Psoas muscle (tissue), 8 donors: Measurements from ENCODE around the gene ALDH3A2. TPM values are rescaled to one million over a fixed set of nuclear protein-coding genes. Genes with fewer than 3 reads are reported as not detected.

ENCODE experiments used
- ATAC-seq, 4 donors: fragments of 200-7000 bp; cut with Tn5 transposase; one replicate each; pipeline ENCODE4 v1.9.1; 2020; ENCODE audit warnings: moderate library complexity in 3 of 4, mild to moderate bottlenecking in 2 of 4
- DNase-seq, 2 donors: peaks; one replicate each; pipeline ENCODE4 v3.0.0-alpha.2; 2020
- H3K27ac ChIP-seq: fragments of 200-600 bp; one replicate; pipeline ENCODE4 v1.8.0; 2022
- H3K27me3 ChIP-seq, 3 donors: fragments of 200-600 bp in 1 of 3; one replicate each; pipeline versions ENCODE4 v1.6.1 to v1.8.0; 2013 to 2022; ENCODE audit warnings: low read length in 2 of 3, mild to moderate bottlenecking in 2 of 3, moderate library complexity in 1 of 3; ENCODE audit not compliant: insufficient read depth in 3 of 3
- H3K36me3 ChIP-seq, 2 donors: fragments of 200-600 bp in 1 of 2; one replicate each; pipeline versions ENCODE4 v1.6.1 to v1.8.0; 2013 to 2022; ENCODE audit warnings: low read depth in 1 of 2, mild to moderate bottlenecking in 1 of 2, moderate library complexity in 1 of 2; ENCODE audit not compliant: insufficient read depth in 1 of 2
- H3K4me1 ChIP-seq: fragments of 200-600 bp; one replicate; pipeline ENCODE4 v1.8.0; 2022
- H3K4me3 ChIP-seq: fragments of 200-600 bp; one replicate; pipeline ENCODE4 v1.8.0; 2022; ENCODE audit warnings: mild to moderate bottlenecking
- H3K9me3 ChIP-seq: fragments of 200-600 bp; one replicate; pipeline ENCODE4 v1.8.0; 2022
- CTCF ChIP-seq: fragments of 200-600 bp; IDR thresholded peaks from one replicate; pipeline ENCODE4 v1.8.0; 2022; ENCODE audit warnings: antibody characterized with exemption
- WGBS, 3 donors: extraction: QIAGEN DNeasy Blood & Tissue Kit; methylation state at CpG; one replicate each; pipeline versions ENCODE4 v1.1.6 to v1.1.7; 2013; 5-methylcytosine and 5-hydroxymethylcytosine counted together
- intact Hi-C, 2 donors: fragments of 100-400 bp; cut with DNase I; formaldehyde crosslinking; loops; one replicate each; pipeline versions ENCODE4 v1.11.0 to v1.14.2; 2022
- polyA plus RNA-seq, 3 donors: library from polyadenylated mRNA; stranded (reverse); fragments of 200-250 nt; gene quantifications; one replicate each; pipeline ENCODE4 v1.2.3, GENCODE V29; 2013
- total RNA-seq, 4 donors: library from RNA; stranded (reverse); fragmentation: NEBNext Ultra II Directional in 2 of 4; extraction: Animal tissue kit (Norgen Biotek cat#: 25700) in 2 of 4; gene quantifications; one replicate each; pipeline versions ENCODE4 v1.2.1 to v1.2.4, GENCODE V29; 2021 to 2023
- donor health status: healthy with polysubstance abuse.
- donor health status: DM: no; HTN: no; CAD: no; lungs with moderate emphysema.
- donor health status: Bipolar disorder and iron deficiency.
- donor health status: healthy.
- donor health status: DM: yes; HTN: yes; CAD: no.
- donor health status: DM: no; HTN: no; CAD: no.
- donor health status: DM: no; HTN: no; CAD: no.
- donor health status: DM: yes; HTN: yes; CAD: no.

Gene ALDH3A2
- total and polyA plus RNA-seq, 7 donors, result 32.9 to 229 (median 78.1) TPM

- Histone ChIP-seq H3K27ac (peak overlapping the region; percentile 75), H3K4me3 (no peak overlapping the region), H3K36me3 (peaks cover 0 to 84% of the 10 kb centered on the region in 2 donors), H3K4me1 (peaks cover 24% of the 10 kb centered on the region), H3K27me3 (no peaks in the 10 kb centered on the region), H3K9me3 (no peaks in the 10 kb centered on the region)
- DNase-seq (no peak), ATAC-seq (peak in 3 of 4 donors; percentile 25 to 56 (median 45))
- WGBS, 3 donors, result 48 to 55% (median 50%) methylated on average over 4 of the region's 4 CpGs
- intact Hi-C loops, result no loop called here
- TF ChIP-seq CTCF, result no peak
These were observed 22.9 kb downstream of the ALDH3A2 start for GRCh38 chr17:19671433-19671832.

- Histone ChIP-seq H3K36me3 (peaks cover 0 to 84% of the 10 kb centered on the region in 2 donors), H3K27ac (peak overlapping the region; percentile 75), H3K4me3 (no peak overlapping the region), H3K27me3 (no peaks in the 10 kb centered on the region), H3K9me3 (no peaks in the 10 kb centered on the region), H3K4me1 (peaks cover 24% of the 10 kb centered on the region)
- peak; percentile 90 to 97 (median 94) for ATAC-seq
- peak; percentile 55 to 76 for DNase-seq
- TF ChIP-seq CTCF, result peak; percentile 12
- intact Hi-C loops, result no loop called here
- 53 to 58% (median 53%) methylated on average over 5 of the region's 5 CpGs for WGBS, 3 donors
These were observed 23.6 kb downstream of the ALDH3A2 start for GRCh38 chr17:19672009-19672750.

- WGBS, 3 donors, result 90 to 97% (median 94%) methylated on average over 3 of the region's 3 CpGs
- no peak for TF ChIP-seq CTCF
- no peak overlapping the region for H3K27ac ChIP-seq
- intact Hi-C loops, result no loop called here
- DNase-seq (no peak), ATAC-seq (peak in 1 of 4 donors; percentile 54)
- H3K4me3 ChIP-seq, result no peak overlapping the region
- H3K36me3 ChIP-seq, result peaks cover 0 to 84% of the 10 kb centered on the region in 2 donors
- no peaks in the 10 kb centered on the region for H3K27me3 ChIP-seq
- peaks cover 24% of the 10 kb centered on the region for H3K4me1 ChIP-seq
- no peaks in the 10 kb centered on the region for H3K9me3 ChIP-seq
These were observed 25.1 kb downstream of the ALDH3A2 start for GRCh38 chr17:19673623-19674022.

- H3K27me3 ChIP-seq, result no peaks in the 10 kb centered on the region
- H3K27ac ChIP-seq, result no peak overlapping the region
- H3K9me3 ChIP-seq, result no peaks in the 10 kb centered on the region
- peaks cover 15% of the 10 kb centered on the region for H3K4me1 ChIP-seq
- no peak for ATAC-seq
- H3K4me3 ChIP-seq, result no peak overlapping the region
- TF ChIP-seq CTCF, result no peak
- 81 to 97% (median 92%) methylated on average over 4 of the region's 4 CpGs for WGBS, 3 donors
- intact Hi-C loops, result no loop called here
- peaks cover 0 to 70% of the 10 kb centered on the region in 2 donors for H3K36me3 ChIP-seq
- DNase-seq, result no peak
These were observed 28.3 kb downstream of the ALDH3A2 start for GRCh38 chr17:19676896-19677295.
